ENCODE results near the gene PLVAP.

- TF ChIP-seq CTCF (conservative IDR thresholded peaks at IDR 0.05) (no peak), ZFX (IDR thresholded peaks at IDR 0.05) (no peak)
Observed at GRCh38 chr19:17401628-17402027, 24.5 kb upstream of the PLVAP start.
